PC-3 (cell line): Measurements from ENCODE around the gene UQCC2. TPM values are rescaled to one million over a fixed set of nuclear protein-coding genes. Genes with fewer than 3 reads are reported as not detected.

Experiments
- ATAC-seq: fragments of 200-7000 bp; cut with Tn5 transposase; 2 replicates; pipeline ENCODE4 v1.9.1; 2020; ENCODE audit warnings: mild to moderate bottlenecking, moderate library complexity
- BruUV-seq: library from RNA; stranded (reverse); fragments of 400-500 nt; replicated peaks from 2 replicates; lab custom pipeline; 2021; lab: Mats Ljungman, UMichigan
- CTCF ChIA-PET: fragments of 300-600 bp; sonication (Branson Sonifier 250); formaldehyde crosslinking; loops from one replicate; lab custom pipeline; 2022; ENCODE audit warnings: antibody characterized with exemption; lab: Charles Lee
- POLR2A ChIA-PET: fragments of 300-600 bp; sonication (Branson Sonifier 250); formaldehyde crosslinking; loops from one replicate; lab custom pipeline; 2022; ENCODE audit warnings: antibody characterized with exemption; ENCODE audit not compliant: unreplicated experiment; lab: Charles Lee
- DNase-seq: peaks from one replicate; pipeline ENCODE4 v3.0.0-alpha.2; 2015
- H2AFZ ChIP-seq: fragments of 300-600 bp; sonication (generic); 2 replicates; pipeline ENCODE4 v1.6.0; 2016; ENCODE audit warnings: antibody characterized with exemption, low read length
- H3F3A ChIP-seq: fragments of 300-600 bp; sonication (generic); one replicate; pipeline ENCODE4 v1.6.0; 2017; ENCODE audit warnings: antibody characterized with exemption, low read length, control low read depth, mild to moderate bottlenecking; ENCODE audit not compliant: unreplicated experiment
- H3K27ac ChIP-seq: fragments of 300-600 bp; sonication (generic); 2 replicates; pipeline ENCODE4 v1.5.1; 2016; ENCODE audit warnings: mild to moderate bottlenecking, low read length
- H3K27me3 ChIP-seq: fragments of 300-600 bp; sonication (generic); 2 replicates; pipeline ENCODE4 v1.6.1; 2016; ENCODE audit warnings: low read length, mixed read lengths
- H3K36me3 ChIP-seq: fragments of 300-600 bp; sonication (generic); 2 replicates; pipeline ENCODE4 v1.6.1; 2016; ENCODE audit warnings: low read depth, mixed run types, low read length, mixed read lengths
- H3K4me1 ChIP-seq: fragments of 300-600 bp; sonication (generic); 2 replicates; pipeline ENCODE4 v1.5.1; 2016; ENCODE audit warnings: low read length; ENCODE audit not compliant: insufficient read depth
- H3K4me2 ChIP-seq: fragments of 300-600 bp; sonication (generic); 2 replicates; pipeline ENCODE4 v1.6.0; 2016; ENCODE audit warnings: low read length
- H3K4me3 ChIP-seq: fragments of 300-600 bp; sonication (generic); 2 replicates; pipeline ENCODE4 v1.5.1; 2016; ENCODE audit warnings: mild to moderate bottlenecking, low read length, mixed read lengths
- H3K79me2 ChIP-seq: fragments of 300-600 bp; sonication (generic); 2 replicates; pipeline ENCODE4 v1.6.1; 2017; ENCODE audit warnings: low read length, mixed read lengths
- H3K9ac ChIP-seq: fragments of 300-600 bp; sonication (generic); 2 replicates; pipeline ENCODE4 v1.6.0; 2016; ENCODE audit warnings: mild to moderate bottlenecking, low read length
- H3K9me2 ChIP-seq: fragments of 300-600 bp; sonication (generic); replicated peaks from 2 replicates; pipeline ENCODE4 v1.6.1; 2016; ENCODE audit warnings: mixed run types, low read length, mixed read lengths
- H3K9me3 ChIP-seq: fragments of 300-600 bp; sonication (generic); 2 replicates; pipeline ENCODE4 v1.6.1; 2016; ENCODE audit warnings: low read length, mixed read lengths
- H4K20me1 ChIP-seq: fragments of 300-600 bp; sonication (generic); 2 replicates; pipeline ENCODE4 v1.6.1; 2016; ENCODE audit warnings: low read length, mixed read lengths
- EZH2 ChIP-seq: fragments of 300-600 bp; sonication (generic); IDR thresholded peaks from one replicate; pipeline ENCODE4 v1.6.1; 2017; ENCODE audit warnings: antibody characterized with exemption, mild to moderate bottlenecking, low read length; ENCODE audit not compliant: unreplicated experiment
- EZH2phosphoT487 ChIP-seq: fragments of 300-600 bp; sonication (generic); IDR thresholded peaks from 2 replicates; pipeline ENCODE4 v1.6.1; 2018; ENCODE audit warnings: mild to moderate bottlenecking, antibody characterized with exemption, low read length, borderline replicate concordance
- intact Hi-C: fragments of 100-400 bp; cut with micrococcal nuclease; formaldehyde crosslinking; loops from 2 replicates; pipeline ENCODE4 v1.9.0; 2023
- total RNA-seq: library from RNA; depleted of rRNA; stranded (reverse); fragments of >200 nt; gene quantifications from 2 replicates; pipeline ENCODE4 v1.2.3, GENCODE V29; 2014
- TF ChIP-seq, protein P1 (sequence below): fragments of 300-600 bp; sonication (generic); conservative IDR thresholded peaks from 2 replicates; pipeline ENCODE4 v1.5.1; 2017; ENCODE audit warnings: antibody characterized with exemption, low read depth, mild to moderate bottlenecking, low read length

Gene UQCC2
- total RNA-seq, 1 experiment from 2014 or later: 107 TPM

DNA sequence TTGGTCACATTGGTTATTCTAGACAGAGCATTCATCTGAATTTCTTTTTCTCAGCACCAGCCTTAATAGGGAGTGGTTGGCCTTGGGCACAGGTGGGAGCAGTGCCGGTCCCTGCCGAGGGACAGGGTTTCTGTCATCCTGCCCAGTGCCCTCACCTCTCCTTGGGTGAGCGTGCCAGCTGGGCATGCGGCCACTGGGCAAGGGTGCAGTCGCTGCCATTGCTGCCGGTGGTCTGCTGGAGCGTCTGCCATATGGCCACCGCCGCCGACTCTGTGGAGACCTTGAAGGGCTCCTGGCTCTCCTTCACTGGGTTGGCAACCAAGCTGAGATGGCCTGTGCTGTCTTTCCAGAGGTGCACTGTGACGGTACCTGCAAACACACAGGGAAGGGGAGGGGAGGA is 16.4 kb upstream of the UQCC2 start:
- peaks cover 17% of the 10 kb centered on the region for H3K27me3 ChIP-seq
- no peaks in the 10 kb centered on the region for H4K20me1 ChIP-seq
- BruUV-seq: no TSS peak

DNA sequence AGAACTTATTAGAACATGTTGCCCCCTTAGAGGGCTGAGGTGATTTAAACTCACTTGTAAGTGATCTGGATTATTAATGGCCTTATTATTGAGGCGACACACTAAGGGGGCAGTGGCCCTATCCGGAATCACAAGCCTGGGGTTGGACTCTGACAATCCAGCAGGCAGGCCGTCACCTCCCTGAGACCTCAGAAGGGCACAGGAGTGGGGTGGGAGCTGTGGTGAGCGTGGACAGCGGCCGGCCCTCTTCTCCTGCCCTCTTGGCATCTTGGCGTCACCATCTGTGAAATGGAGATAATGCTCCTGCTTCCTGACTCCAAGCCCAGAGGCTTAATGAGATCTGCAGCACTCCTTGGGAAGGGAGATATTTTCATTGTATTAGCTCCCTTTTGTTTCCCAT is 15.6 kb upstream of the UQCC2 start:
- DNase-seq: no peak
- no peak overlapping the region for H3K4me2 ChIP-seq
- peaks cover 19% of the 10 kb centered on the region for H3K27me3 ChIP-seq
- H4K20me1 ChIP-seq: no peaks in the 10 kb centered on the region
- no peak overlapping the region for H2AFZ ChIP-seq
- intact Hi-C loops: no loop called here
- H3K27ac ChIP-seq: no peak overlapping the region
- ChIA-PET POLR2A (interaction anchor here (0.6 kb wide), 1 partner anchor 11 kb away, joined by 4 read pairs; no protein-coding TSS in a partner anchor), CTCF (no interaction called here)
- no TSS peak for BruUV-seq
- no peaks in the 10 kb centered on the region for H3K9me3 ChIP-seq
- no peak overlapping the region for H3K4me3 ChIP-seq
- H3K9me2 ChIP-seq: no peaks in the 10 kb centered on the region
- TF ChIP-seq EZH2: no peak
- TF ChIP-seq, protein P1, sequence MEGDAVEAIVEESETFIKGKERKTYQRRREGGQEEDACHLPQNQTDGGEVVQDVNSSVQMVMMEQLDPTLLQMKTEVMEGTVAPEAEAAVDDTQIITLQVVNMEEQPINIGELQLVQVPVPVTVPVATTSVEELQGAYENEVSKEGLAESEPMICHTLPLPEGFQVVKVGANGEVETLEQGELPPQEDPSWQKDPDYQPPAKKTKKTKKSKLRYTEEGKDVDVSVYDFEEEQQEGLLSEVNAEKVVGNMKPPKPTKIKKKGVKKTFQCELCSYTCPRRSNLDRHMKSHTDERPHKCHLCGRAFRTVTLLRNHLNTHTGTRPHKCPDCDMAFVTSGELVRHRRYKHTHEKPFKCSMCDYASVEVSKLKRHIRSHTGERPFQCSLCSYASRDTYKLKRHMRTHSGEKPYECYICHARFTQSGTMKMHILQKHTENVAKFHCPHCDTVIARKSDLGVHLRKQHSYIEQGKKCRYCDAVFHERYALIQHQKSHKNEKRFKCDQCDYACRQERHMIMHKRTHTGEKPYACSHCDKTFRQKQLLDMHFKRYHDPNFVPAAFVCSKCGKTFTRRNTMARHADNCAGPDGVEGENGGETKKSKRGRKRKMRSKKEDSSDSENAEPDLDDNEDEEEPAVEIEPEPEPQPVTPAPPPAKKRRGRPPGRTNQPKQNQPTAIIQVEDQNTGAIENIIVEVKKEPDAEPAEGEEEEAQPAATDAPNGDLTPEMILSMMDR: no peak
- no peak for TF ChIP-seq EZH2phosphoT487
- H3K4me1 ChIP-seq: peaks cover 8% of the 10 kb centered on the region
- no peaks in the 10 kb centered on the region for H3K79me2 ChIP-seq
- ATAC-seq: no peak
- H3K9ac ChIP-seq: no peak overlapping the region
- H3K36me3 ChIP-seq: no peaks in the 10 kb centered on the region
- no peaks in the 10 kb centered on the region for H3F3A ChIP-seq

More for the DNA sequence above, 16.4 kb upstream of the UQCC2 start:
- Histone ChIP-seq H3K9me3 (no peaks in the 10 kb centered on the region), H3F3A (no peaks in the 10 kb centered on the region), H3K4me3 (no peak overlapping the region), H3K4me1 (peaks cover 16% of the 10 kb centered on the region), H3K9ac (no peak overlapping the region), H2AFZ (no peak overlapping the region), H3K79me2 (no peaks in the 10 kb centered on the region), H3K27ac (no peak overlapping the region), H3K36me3 (no peaks in the 10 kb centered on the region), H3K4me2 (no peak overlapping the region), H3K9me2 (no peaks in the 10 kb centered on the region)
- intact Hi-C loops: no loop called here
- ChIA-PET POLR2A (no interaction called here), CTCF (no interaction called here)
- no peak for ATAC-seq
- no peak for TF ChIP-seq EZH2
- TF ChIP-seq, protein P1: no peak
- no peak for TF ChIP-seq EZH2phosphoT487
- no peak for DNase-seq

DNA sequence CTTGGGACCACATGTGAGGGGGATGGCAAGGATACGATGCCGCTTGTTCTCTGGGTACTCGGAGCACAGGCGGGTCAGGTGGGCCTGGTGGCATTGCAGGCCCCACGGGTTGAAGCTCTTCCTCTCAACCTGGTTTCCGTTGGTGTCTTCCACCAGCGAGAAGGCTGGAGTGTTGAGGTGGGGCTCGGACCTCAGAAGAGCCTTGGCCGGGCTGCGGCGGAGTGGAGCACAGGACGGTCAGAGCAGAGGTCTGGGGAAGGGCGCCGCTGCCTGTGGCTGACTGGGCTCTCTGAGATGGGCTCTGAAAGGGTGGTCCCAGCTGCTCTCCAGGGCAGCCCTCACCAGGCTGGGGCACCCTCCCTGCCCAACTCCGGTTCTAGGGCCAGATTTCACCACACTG is 15.2 kb upstream of the UQCC2 start:
- intact Hi-C loops: no loop called here
- TF ChIP-seq EZH2 (no peak), EZH2phosphoT487 (no peak)
- TF ChIP-seq, protein P1: no peak

More for the DNA sequence above, 15.2 kb upstream of the UQCC2 start:
- H4K20me1 ChIP-seq: no peaks in the 10 kb centered on the region
- POLR2A ChIA-PET: interaction anchor here (0.6 kb wide), 1 partner anchor 11 kb away, joined by 4 read pairs; no protein-coding TSS in a partner anchor
- H3K4me3 ChIP-seq: no peak overlapping the region
- H3K9ac ChIP-seq: no peak overlapping the region
- no peaks in the 10 kb centered on the region for H3F3A ChIP-seq
- H2AFZ ChIP-seq: no peak overlapping the region
- H3K27me3 ChIP-seq: peaks cover 19% of the 10 kb centered on the region
- H3K9me3 ChIP-seq: no peaks in the 10 kb centered on the region
- no TSS peak for BruUV-seq
- no peak overlapping the region for H3K4me2 ChIP-seq
- H3K4me1 ChIP-seq: peaks cover 6% of the 10 kb centered on the region
- CTCF ChIA-PET: no interaction called here
- ATAC-seq (no peak), DNase-seq (no peak)
- H3K9me2 ChIP-seq: no peaks in the 10 kb centered on the region
- H3K27ac ChIP-seq: no peak overlapping the region
- no peaks in the 10 kb centered on the region for H3K36me3 ChIP-seq
- no peaks in the 10 kb centered on the region for H3K79me2 ChIP-seq
